HepG2 (cell line): ENCODE results near the gene CAPN11. TPM values are rescaled to one million over a fixed set of nuclear protein-coding genes. Genes with fewer than 3 reads are reported as not detected.

Experiments
- CBX5 ChIP-seq: sonication (generic); formaldehyde crosslinking; IDR thresholded peaks from 2 replicates; pipeline ENCODE4 v1.4.0; 2020; ENCODE audit warnings: missing genetic modification reagents, borderline replicate concordance
- EEA1 ChIP-seq: sonication (generic); formaldehyde crosslinking; IDR thresholded peaks from 2 replicates; pipeline ENCODE4 v1.5.1; 2020; ENCODE audit warnings: mild to moderate bottlenecking, missing genetic modification reagents, borderline replicate concordance
- ETV5 ChIP-seq: IDR thresholded peaks from 2 replicates; pipeline ENCODE4 v1.6.1; 2018; ENCODE audit warnings: missing biosample characterization, missing genetic modification reagents, inconsistent platforms, borderline replicate concordance
- MEIS1 ChIP-seq: sonication (generic); formaldehyde crosslinking; IDR thresholded peaks from 2 replicates; pipeline ENCODE4 v1.9.0; 2021; ENCODE audit warnings: mild to moderate bottlenecking, missing genetic modification reagents, moderate library complexity, borderline replicate concordance
- NFE2 ChIP-seq: sonication (generic); formaldehyde crosslinking; IDR thresholded peaks from 2 replicates; pipeline ENCODE4 v1.4.0; 2020; ENCODE audit warnings: missing genetic modification reagents
- ONECUT2 ChIP-seq: sonication (generic); formaldehyde crosslinking; IDR thresholded peaks from 2 replicates; pipeline ENCODE4 v1.4.0; 2020; ENCODE audit warnings: missing genetic modification reagents
- RARA ChIP-seq: IDR thresholded peaks from 2 replicates; pipeline ENCODE4 v1.6.1; 2016; ENCODE audit warnings: missing genetic modification reagents, missing compliant biosample characterization
- SETDB1 ChIP-seq: sonication (generic); formaldehyde crosslinking; IDR thresholded peaks from 2 replicates; pipeline ENCODE4 v1.5.1; 2020; ENCODE audit warnings: missing genetic modification reagents, mild to moderate bottlenecking, borderline replicate concordance
- SIX1 ChIP-seq: sonication (generic); formaldehyde crosslinking; IDR thresholded peaks from 2 replicates; pipeline ENCODE4 v1.4.0; 2020; ENCODE audit warnings: missing genetic modification reagents, borderline replicate concordance
- SOX6 ChIP-seq, 2 experiments: fragments of 450-650 bp in 1 of 2; sonication (generic) in 1 of 2; formaldehyde crosslinking in 1 of 2; IDR thresholded peaks; 2 replicates each; pipeline versions ENCODE4 v1.4.0 to v1.6.1; 2017 to 2020; ENCODE audit warnings: antibody characterized with exemption in 1 of 2, mild to moderate bottlenecking in 1 of 2, missing genetic modification reagents in 1 of 2
- ZFP36L1 ChIP-seq: sonication (generic); formaldehyde crosslinking; IDR thresholded peaks from 2 replicates; pipeline ENCODE4 v1.8.0; 2022; ENCODE audit warnings: mild to moderate bottlenecking, missing genetic modification reagents, moderate library complexity
- ZKSCAN8 ChIP-seq: IDR thresholded peaks from 2 replicates; pipeline ENCODE4 v1.6.1; 2016; ENCODE audit warnings: borderline replicate concordance, missing genetic modification reagents, missing compliant biosample characterization
- ZNF12 ChIP-seq: sonication (generic); formaldehyde crosslinking; IDR thresholded peaks from 2 replicates; pipeline ENCODE4 v1.5.0; 2020; ENCODE audit warnings: missing genetic modification reagents
- ZNF143 ChIP-seq: sonication (generic); formaldehyde crosslinking; IDR thresholded peaks from 2 replicates; pipeline ENCODE4 v1.4.0; 2020; ENCODE audit warnings: missing genetic modification reagents
- ZNF205 ChIP-seq: IDR thresholded peaks from 2 replicates; pipeline ENCODE4 v1.6.1; 2018; ENCODE audit warnings: missing biosample characterization, missing genetic modification reagents
- ZNF34 ChIP-seq: sonication (generic); formaldehyde crosslinking; IDR thresholded peaks from 2 replicates; pipeline ENCODE4 v1.4.0; 2020; ENCODE audit warnings: mild to moderate bottlenecking, missing genetic modification reagents, borderline replicate concordance
- ZNF562 ChIP-seq: sonication (generic); formaldehyde crosslinking; IDR thresholded peaks from 2 replicates; pipeline ENCODE4 v1.8.0; 2022; ENCODE audit warnings: missing genetic modification reagents, borderline replicate concordance
- ZNF564 ChIP-seq: sonication (generic); formaldehyde crosslinking; IDR thresholded peaks from 2 replicates; pipeline ENCODE4 v1.8.1; 2023; ENCODE audit warnings: mild to moderate bottlenecking, missing genetic modification reagents
- ZNF614 ChIP-seq: IDR thresholded peaks from 2 replicates; pipeline ENCODE4 v1.6.1; 2018; ENCODE audit warnings: missing biosample characterization, missing genetic modification reagents, inconsistent platforms, borderline replicate concordance
- ZNF766 ChIP-seq: sonication (generic); formaldehyde crosslinking; IDR thresholded peaks from 2 replicates; pipeline ENCODE4 v1.5.0; 2020; ENCODE audit warnings: missing genetic modification reagents, borderline replicate concordance
- ZNF850 ChIP-seq: sonication (generic); formaldehyde crosslinking; conservative IDR thresholded peaks from 2 replicates; pipeline ENCODE4 v1.9.0; 2021; ENCODE audit warnings: mild to moderate bottlenecking, missing genetic modification reagents
- ZNF891 ChIP-seq: sonication (generic); formaldehyde crosslinking; IDR thresholded peaks from 2 replicates; pipeline ENCODE4 v1.5.0; 2020; ENCODE audit warnings: mild to moderate bottlenecking, missing genetic modification reagents
- polyA plus RNA-seq, 8 experiments: library from polyadenylated mRNA; depleted of rRNA in 3 of 8; stranded (reverse) in 7 of 8; unstranded in 1 of 8; fragments of >200 nt; fragmentation: Illumina TruSeq in 4 of 8; extraction: Trizol in 4 of 8; gene quantifications; 2 replicates each; pipeline versions ENCODE4 v1.2.1 to v1.2.3, GENCODE V29; 2011 to 2016; ENCODE audit warnings: low read depth in 4 of 8, missing spikeins in 1 of 8, mixed read lengths in 1 of 8; ENCODE audit not compliant: insufficient read depth in 1 of 8
- total RNA-seq, 5 experiments: library from RNA; depleted of rRNA; stranded (reverse); fragments of >200 nt; fragmentation: Illumina TruSeq; extraction: Trizol; gene quantifications; 2 replicates each; pipeline ENCODE4 v1.2.3, GENCODE V29; 2016; ENCODE audit warnings: low read depth in 1 of 5
- TF ChIP-seq, protein P1 (sequence below): sonication (generic); formaldehyde crosslinking; IDR thresholded peaks from 2 replicates; pipeline ENCODE4 v1.4.0; 2020; ENCODE audit warnings: mild to moderate bottlenecking, missing genetic modification reagents
- TF ChIP-seq, protein P2 (sequence below): sonication (generic); formaldehyde crosslinking; IDR thresholded peaks from 2 replicates; pipeline ENCODE4 v1.4.0; 2020; ENCODE audit warnings: low read depth, mild to moderate bottlenecking, missing genetic modification reagents
- TF ChIP-seq, protein P3 (sequence below): sonication (generic); formaldehyde crosslinking; IDR thresholded peaks from 2 replicates; pipeline ENCODE4 v1.4.0; 2020; ENCODE audit warnings: missing genetic modification reagents, borderline replicate concordance
- TF ChIP-seq, protein P4 (sequence below): sonication (generic); formaldehyde crosslinking; IDR thresholded peaks from 2 replicates; pipeline ENCODE4 v1.8.1; 2023; ENCODE audit warnings: mild to moderate bottlenecking, missing genetic modification reagents, borderline replicate concordance

CAPN11 gene
- total and polyA plus RNA-seq, 2 of the 13 experiments (the other 11 are each of a cell fraction or from before 2014, with no cell fraction given) = 0.07 to 0.11 TPM

DNA sequence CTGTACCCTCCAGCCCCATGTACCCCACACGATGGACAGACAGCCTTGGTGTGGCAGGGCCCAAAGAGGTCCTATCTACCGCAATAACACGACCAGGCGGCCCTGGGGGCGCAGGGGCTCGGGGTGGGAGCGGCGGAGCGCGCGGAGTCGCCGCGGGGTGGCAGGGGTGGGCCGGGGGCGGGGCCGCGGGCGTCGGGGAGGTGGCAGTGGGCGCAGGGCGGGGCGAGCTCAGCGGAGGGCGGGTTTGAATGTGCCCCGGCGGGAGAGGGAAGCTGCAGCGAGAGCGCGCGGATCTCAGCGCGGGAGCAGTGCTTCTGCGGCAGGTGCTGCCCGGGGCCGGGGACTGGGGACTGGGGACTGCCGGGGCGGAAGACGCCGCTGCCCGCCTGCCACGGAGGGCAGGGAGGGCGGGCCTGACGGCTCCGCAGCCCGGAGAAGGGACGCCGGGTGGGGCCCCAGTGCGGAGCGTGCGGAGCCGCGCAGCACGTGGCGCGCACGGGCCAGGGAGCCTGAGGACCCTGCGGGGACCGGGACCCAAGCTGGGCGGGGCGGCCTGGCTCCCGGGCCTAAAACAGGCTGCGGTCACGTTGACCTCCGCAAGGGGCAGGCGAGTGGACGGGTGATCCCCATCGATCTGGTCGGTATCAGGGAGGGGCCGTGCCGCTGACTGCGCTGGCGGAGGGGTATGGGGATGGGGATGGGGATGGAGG, 64.9 kb downstream of the CAPN11 start, which contains the start of gene SLC29A1 (continued):
- TF ChIP-seq ZNF564 (CRISPR knock-in tag) = peak; percentile 89
- peak; percentile 96 for TF ChIP-seq ZNF766 (CRISPR knock-in tag)
- no peak; the same call in 1 of the 2 replicates for TF ChIP-seq ZNF891 (CRISPR knock-in tag)
- TF ChIP-seq NFE2 (CRISPR knock-in tag) = no peak
- no peak for TF ChIP-seq ZKSCAN8 (CRISPR knock-in tag)
- TF ChIP-seq, protein P1, sequence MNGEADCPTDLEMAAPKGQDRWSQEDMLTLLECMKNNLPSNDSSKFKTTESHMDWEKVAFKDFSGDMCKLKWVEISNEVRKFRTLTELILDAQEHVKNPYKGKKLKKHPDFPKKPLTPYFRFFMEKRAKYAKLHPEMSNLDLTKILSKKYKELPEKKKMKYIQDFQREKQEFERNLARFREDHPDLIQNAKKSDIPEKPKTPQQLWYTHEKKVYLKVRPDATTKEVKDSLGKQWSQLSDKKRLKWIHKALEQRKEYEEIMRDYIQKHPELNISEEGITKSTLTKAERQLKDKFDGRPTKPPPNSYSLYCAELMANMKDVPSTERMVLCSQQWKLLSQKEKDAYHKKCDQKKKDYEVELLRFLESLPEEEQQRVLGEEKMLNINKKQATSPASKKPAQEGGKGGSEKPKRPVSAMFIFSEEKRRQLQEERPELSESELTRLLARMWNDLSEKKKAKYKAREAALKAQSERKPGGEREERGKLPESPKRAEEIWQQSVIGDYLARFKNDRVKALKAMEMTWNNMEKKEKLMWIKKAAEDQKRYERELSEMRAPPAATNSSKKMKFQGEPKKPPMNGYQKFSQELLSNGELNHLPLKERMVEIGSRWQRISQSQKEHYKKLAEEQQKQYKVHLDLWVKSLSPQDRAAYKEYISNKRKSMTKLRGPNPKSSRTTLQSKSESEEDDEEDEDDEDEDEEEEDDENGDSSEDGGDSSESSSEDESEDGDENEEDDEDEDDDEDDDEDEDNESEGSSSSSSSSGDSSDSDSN = peak; percentile 89
- TF ChIP-seq ONECUT2 (CRISPR knock-in tag) = peak; percentile 97
- no peak for TF ChIP-seq SOX6 (IDR thresholded peaks at IDR 0.05)
- TF ChIP-seq SOX6 (CRISPR knock-in tag; IDR thresholded peaks at IDR 0.05) = 0 out of 2 replicates have a peak, but pooled peaks have one; percentile 28
- no peak for TF ChIP-seq ZNF205
- TF ChIP-seq ZNF34 (CRISPR knock-in tag) = no peak
- TF ChIP-seq EEA1 (CRISPR knock-in tag) = no peak; the same call in none of the 2 replicates
- no peak for TF ChIP-seq SIX1 (CRISPR knock-in tag)
- TF ChIP-seq ZNF143 (CRISPR knock-in tag) = no peak
- TF ChIP-seq CBX5 (CRISPR knock-in tag) = no peak
- TF ChIP-seq MEIS1 (CRISPR knock-in tag) = no peak
- no peak for TF ChIP-seq ZNF562 (CRISPR knock-in tag)
- TF ChIP-seq RARA (CRISPR knock-in tag) = peak; percentile 42; the same call in 1 of the 2 replicates
- no peak for TF ChIP-seq ZNF850 (CRISPR knock-in tag)
- TF ChIP-seq, protein P2, sequence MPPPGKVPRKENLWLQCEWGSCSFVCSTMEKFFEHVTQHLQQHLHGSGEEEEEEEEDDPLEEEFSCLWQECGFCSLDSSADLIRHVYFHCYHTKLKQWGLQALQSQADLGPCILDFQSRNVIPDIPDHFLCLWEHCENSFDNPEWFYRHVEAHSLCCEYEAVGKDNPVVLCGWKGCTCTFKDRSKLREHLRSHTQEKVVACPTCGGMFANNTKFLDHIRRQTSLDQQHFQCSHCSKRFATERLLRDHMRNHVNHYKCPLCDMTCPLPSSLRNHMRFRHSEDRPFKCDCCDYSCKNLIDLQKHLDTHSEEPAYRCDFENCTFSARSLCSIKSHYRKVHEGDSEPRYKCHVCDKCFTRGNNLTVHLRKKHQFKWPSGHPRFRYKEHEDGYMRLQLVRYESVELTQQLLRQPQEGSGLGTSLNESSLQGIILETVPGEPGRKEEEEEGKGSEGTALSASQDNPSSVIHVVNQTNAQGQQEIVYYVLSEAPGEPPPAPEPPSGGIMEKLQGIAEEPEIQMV (CRISPR knock-in tag) = no peak; the same call in none of the 2 replicates
- TF ChIP-seq ZFP36L1 (CRISPR knock-in tag) = no peak
- peak; percentile 24; the same call in 1 of the 2 replicates for TF ChIP-seq ETV5
- TF ChIP-seq ZNF12 = no peak
- TF ChIP-seq ZNF614 (CRISPR knock-in tag) = no peak
- TF ChIP-seq, protein P3, sequence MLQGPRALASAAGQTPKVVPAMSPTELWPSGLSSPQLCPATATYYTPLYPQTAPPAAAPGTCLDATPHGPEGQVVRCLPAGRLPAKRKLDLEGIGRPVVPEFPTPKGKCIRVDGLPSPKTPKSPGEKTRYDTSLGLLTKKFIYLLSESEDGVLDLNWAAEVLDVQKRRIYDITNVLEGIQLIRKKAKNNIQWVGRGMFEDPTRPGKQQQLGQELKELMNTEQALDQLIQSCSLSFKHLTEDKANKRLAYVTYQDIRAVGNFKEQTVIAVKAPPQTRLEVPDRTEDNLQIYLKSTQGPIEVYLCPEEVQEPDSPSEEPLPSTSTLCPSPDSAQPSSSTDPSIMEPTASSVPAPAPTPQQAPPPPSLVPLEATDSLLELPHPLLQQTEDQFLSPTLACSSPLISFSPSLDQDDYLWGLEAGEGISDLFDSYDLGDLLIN (CRISPR knock-in tag) = peak; percentile 19; the same call in 1 of the 2 replicates
- no peak for TF ChIP-seq SETDB1 (CRISPR knock-in tag)
- TF ChIP-seq, protein P4, sequence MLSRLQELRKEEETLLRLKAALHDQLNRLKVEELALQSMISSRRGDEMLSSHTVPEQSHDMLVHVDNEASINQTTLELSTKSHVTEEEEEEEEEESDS = no peak
